IPS-NIHi7 (cell line): ENCODE data around the gene SRD5A1.

Experiments used
- DNase-seq: peaks from one replicate; pipeline ENCODE4 v3.0.0; 2012; ENCODE audit warnings: mixed read lengths; ENCODE audit errors: extremely low spot score

The SRD5A1 gene

GRCh38 chr5:6632888-6633468 is at the start of gene SRD5A1, which contains the start of gene NSUN2:
Gene SRD5A1, plus strand, starts transcription at chr5:6633440. Its CDS starts 137 bp downstream, at chr5:6633577.
Gene NSUN2, minus strand, starts transcription at chr5:6633044. Its CDS starts 65 bp downstream, at chr5:6632979.
- peak; percentile 98 for DNase-seq

GRCh38 chr5:6584101-6584645 is 49.1 kb upstream of the SRD5A1 start:
- DNase-seq: no peak

- DNase-seq: no peak
Observed at GRCh38 chr5:6584727-6585126, 48.5 kb upstream of the SRD5A1 start.

- DNase-seq: no peak
Observed at GRCh38 chr5:6585168-6585567, 48.1 kb upstream of the SRD5A1 start.

GRCh38 chr5:6585939-6586646 is 47.1 kb upstream of the SRD5A1 start:
- DNase-seq: no peak

GRCh38 chr5:6586647-6587042 is 46.6 kb upstream of the SRD5A1 start:
- DNase-seq: no peak

GRCh38 chr5:6587171-6587570 is 46.1 kb upstream of the SRD5A1 start:
- DNase-seq: no peak

- DNase-seq: no peak
Observed at GRCh38 chr5:6590581-6590980, 42.7 kb upstream of the SRD5A1 start.

- no peak for DNase-seq
Observed at GRCh38 chr5:6591671-6592288, 41.5 kb upstream of the SRD5A1 start.

- no peak for DNase-seq
Observed at GRCh38 chr5:6592601-6593000, 40.6 kb upstream of the SRD5A1 start.

- no peak for DNase-seq
Observed at GRCh38 chr5:6593148-6594016, 39.9 kb upstream of the SRD5A1 start.

- DNase-seq: no peak
Observed at GRCh38 chr5:6594066-6594465, 39.2 kb upstream of the SRD5A1 start.

GRCh38 chr5:6595405-6595804 is 37.8 kb upstream of the SRD5A1 start:
- DNase-seq: no peak

GRCh38 chr5:6596388-6596787 is 36.9 kb upstream of the SRD5A1 start:
- no peak for DNase-seq

- no peak for DNase-seq
Observed at GRCh38 chr5:6597557-6597956, 35.7 kb upstream of the SRD5A1 start.

- no peak for DNase-seq
Observed at GRCh38 chr5:6598351-6598900, 34.8 kb upstream of the SRD5A1 start.

GRCh38 chr5:6599739-6600138 is 33.5 kb upstream of the SRD5A1 start:
- DNase-seq: no peak

GRCh38 chr5:6601271-6601670 is 32.0 kb upstream of the SRD5A1 start:
- no peak for DNase-seq

- DNase-seq: no peak
Observed at GRCh38 chr5:6601816-6602215, 31.4 kb upstream of the SRD5A1 start.

GRCh38 chr5:6602441-6602840 is 30.8 kb upstream of the SRD5A1 start:
- DNase-seq: no peak

- no peak for DNase-seq
Observed at GRCh38 chr5:6603643-6604042, 29.6 kb upstream of the SRD5A1 start.

- no peak for DNase-seq
Observed at GRCh38 chr5:6604341-6604740, 28.9 kb upstream of the SRD5A1 start.
